Umbilical cord (tissue), 2 donors: ENCODE measurements around the gene WDR81. TPM values are rescaled to one million over a fixed set of nuclear protein-coding genes. Genes with fewer than 3 reads are reported as not detected.

ENCODE experiments used
- DNase-seq: peaks from one replicate; pipeline ENCODE4 v3.0.0-alpha.2; 2015; ENCODE audit warnings: low spot score
- total RNA-seq: library from RNA; depleted of rRNA; stranded (reverse); fragments of >200 nt; gene quantifications from one replicate; pipeline ENCODE4 v1.2.3, GENCODE V29; 2014; ENCODE audit warnings: low replicate concordance; ENCODE audit not compliant: insufficient read depth

Gene WDR81
- total RNA-seq, 1 donor from 2014 or later, result 12.0 TPM

- DNase-seq, result no peak
These were observed 52.4 kb downstream of the WDR81 start for GRCh38 chr17:1776857-1777256.

DNA sequence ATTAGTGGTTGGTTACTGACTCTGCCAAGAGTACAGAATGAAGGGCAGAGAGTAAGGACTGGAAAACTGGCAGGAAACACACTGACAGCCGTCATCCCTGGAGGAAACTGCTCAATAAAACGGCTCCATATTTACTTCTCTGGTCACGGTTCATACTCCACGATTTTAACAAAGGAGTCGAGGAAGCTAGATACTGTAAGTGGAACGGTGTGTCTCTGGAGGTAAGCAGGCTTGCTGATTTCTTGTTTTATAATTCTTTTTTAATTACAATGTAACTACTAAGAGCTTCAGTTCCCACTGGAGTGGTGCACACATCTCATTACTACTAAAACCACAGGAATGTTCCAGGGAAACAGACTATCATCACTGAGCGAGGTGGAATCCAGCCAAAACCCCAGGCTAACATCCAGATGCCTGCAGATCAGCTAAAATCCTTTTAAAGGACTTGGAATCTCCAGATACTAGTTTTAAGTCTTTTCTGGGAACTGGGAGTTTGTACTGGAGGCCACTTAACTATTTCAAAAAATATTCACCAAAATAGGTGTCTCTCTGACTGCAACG, 55.1 kb downstream of the WDR81 start:
- peak; percentile 97 for DNase-seq

DNA sequence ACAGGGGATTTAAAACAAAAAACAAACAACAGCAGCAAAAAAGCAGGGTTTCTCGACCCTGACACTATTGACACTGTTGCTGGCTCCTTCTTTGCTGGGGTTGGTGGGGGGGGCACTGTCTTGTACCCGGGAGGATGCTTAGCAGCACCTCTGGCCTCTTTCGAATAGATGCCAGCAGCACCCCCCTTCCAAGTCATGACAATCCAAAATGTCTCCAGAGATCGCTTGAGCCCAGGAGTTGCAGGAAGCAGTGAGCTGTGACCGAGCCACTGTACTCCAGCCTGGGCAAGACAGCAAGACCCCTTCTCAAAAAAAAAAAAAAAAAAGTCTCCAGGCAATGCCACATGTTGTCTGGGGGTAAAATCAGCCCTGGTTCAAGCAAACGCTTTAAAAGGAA, 57.7 kb downstream of the WDR81 start:
- DNase-seq, result no peak

GRCh38 chr17:1783271-1783670, 58.8 kb downstream of the WDR81 start:
- DNase-seq, result peak; percentile 51

DNA sequence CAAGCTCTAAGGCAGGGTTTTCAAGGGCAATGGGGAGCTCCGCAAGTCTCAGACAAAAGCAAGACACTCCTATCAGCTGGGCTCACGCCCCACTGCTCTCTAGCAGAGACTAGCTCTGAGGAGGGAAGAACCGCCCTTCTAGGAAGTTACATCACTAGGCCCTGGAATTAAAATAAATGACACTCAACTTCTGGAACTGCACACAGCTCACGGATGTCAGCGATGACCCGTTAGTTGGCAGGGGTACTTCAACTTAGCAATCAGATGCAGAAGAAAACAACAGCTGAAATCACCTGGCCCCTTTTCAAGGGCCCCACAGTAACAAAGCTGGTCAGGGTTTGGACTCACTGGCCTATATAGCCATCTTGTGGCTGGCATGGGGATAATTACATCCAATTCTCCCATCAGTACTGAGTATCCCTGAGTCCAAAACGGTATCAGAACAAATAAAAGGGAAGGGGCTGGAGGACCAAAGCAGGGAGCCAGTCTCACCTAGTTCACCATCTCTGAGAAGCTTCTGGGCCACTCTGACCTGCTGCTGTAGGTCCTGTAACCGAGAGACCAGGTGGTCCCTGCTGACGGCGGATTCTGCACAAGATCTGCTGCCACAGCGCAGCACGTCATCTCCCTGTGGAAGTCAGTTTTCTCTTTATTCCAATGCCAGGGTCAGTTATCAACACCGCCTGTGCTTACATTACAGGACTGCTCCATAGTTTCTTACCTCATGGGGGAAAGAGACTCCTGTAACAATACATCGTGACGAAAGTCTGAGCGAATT, 59.5 kb downstream of the WDR81 start:
- DNase-seq, result peak; percentile 93

GRCh38 chr17:1785930-1786329, 61.4 kb downstream of the WDR81 start:
- peak; percentile 82 for DNase-seq

GRCh38 chr17:1786708-1787107, 62.2 kb downstream of the WDR81 start:
- no peak for DNase-seq

- peak; percentile 95 for DNase-seq
These were observed 62.9 kb downstream of the WDR81 start for GRCh38 chr17:1787301-1787902.

Other genes with a start within 250 kb of the WDR81 start
- 90.5 TPM for gene MYO1C, start 232.0 kb upstream of the WDR81 start, total RNA-seq
- gene INPP5K, start 208.1 kb upstream of the WDR81 start, total RNA-seq, result 19.3 TPM
- 8.4 TPM for gene PITPNA, start 161.9 kb upstream of the WDR81 start, total RNA-seq
- gene SLC43A2, start 95.9 kb upstream of the WDR81 start, total RNA-seq, result 11.6 TPM
- 8.4 TPM for gene SCARF1, start 79.0 kb upstream of the WDR81 start, total RNA-seq
- gene RILP, start 74.8 kb upstream of the WDR81 start, total RNA-seq, result 3.4 TPM
- 87.6 TPM for gene PRPF8, start 39.8 kb upstream of the WDR81 start, total RNA-seq
- 5.8 TPM for gene TLCD2, start 14.3 kb upstream of the WDR81 start, total RNA-seq
- gene SERPINF2, start 18.2 kb downstream of the WDR81 start, total RNA-seq, result 0.72 TPM
- gene SERPINF1, start 37.4 kb downstream of the WDR81 start, total RNA-seq, result 191 TPM
- 42.9 TPM for gene SMYD4, start 105.2 kb downstream of the WDR81 start, total RNA-seq
- gene RPA1, start 105.3 kb downstream of the WDR81 start, total RNA-seq, result 22.4 TPM